ENCODE measurements around the gene MRTFA. TPM values are rescaled to one million over a fixed set of nuclear protein-coding genes. Genes with fewer than 3 reads are reported as not detected.
"Not testable (repeated sequence)": the region's sequence is repeated elsewhere in the genome, so short reads cannot be mapped to it uniquely, and the experiment has no call there.

Gene MRTFA
- total RNA-seq, 1 donor from 2014 or later: 99.3 TPM

GRCh38 chr22:40593460-40594273 is 42.9 kb downstream of the MRTFA start:
- Histone ChIP-seq H3K27me3 (no peaks in the 10 kb centered on the region), H3K27ac (no peak overlapping the region), H3K4me3 (no peak overlapping the region), H3K36me3 (no peaks in the 10 kb centered on the region), H3K4me1 (peaks cover 3 to 32% of the 10 kb centered on the region in 2 donors), H3K9me3 (no peaks in the 10 kb centered on the region)
- intact Hi-C loops (cut with DNase I): no loop called here
- TF ChIP-seq, protein P1, sequence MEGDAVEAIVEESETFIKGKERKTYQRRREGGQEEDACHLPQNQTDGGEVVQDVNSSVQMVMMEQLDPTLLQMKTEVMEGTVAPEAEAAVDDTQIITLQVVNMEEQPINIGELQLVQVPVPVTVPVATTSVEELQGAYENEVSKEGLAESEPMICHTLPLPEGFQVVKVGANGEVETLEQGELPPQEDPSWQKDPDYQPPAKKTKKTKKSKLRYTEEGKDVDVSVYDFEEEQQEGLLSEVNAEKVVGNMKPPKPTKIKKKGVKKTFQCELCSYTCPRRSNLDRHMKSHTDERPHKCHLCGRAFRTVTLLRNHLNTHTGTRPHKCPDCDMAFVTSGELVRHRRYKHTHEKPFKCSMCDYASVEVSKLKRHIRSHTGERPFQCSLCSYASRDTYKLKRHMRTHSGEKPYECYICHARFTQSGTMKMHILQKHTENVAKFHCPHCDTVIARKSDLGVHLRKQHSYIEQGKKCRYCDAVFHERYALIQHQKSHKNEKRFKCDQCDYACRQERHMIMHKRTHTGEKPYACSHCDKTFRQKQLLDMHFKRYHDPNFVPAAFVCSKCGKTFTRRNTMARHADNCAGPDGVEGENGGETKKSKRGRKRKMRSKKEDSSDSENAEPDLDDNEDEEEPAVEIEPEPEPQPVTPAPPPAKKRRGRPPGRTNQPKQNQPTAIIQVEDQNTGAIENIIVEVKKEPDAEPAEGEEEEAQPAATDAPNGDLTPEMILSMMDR (IDR thresholded peaks at IDR 0.05): no peak
- no peak for DNase-seq (ENCODE audit: low spot score in 2 of 2)

DNA sequence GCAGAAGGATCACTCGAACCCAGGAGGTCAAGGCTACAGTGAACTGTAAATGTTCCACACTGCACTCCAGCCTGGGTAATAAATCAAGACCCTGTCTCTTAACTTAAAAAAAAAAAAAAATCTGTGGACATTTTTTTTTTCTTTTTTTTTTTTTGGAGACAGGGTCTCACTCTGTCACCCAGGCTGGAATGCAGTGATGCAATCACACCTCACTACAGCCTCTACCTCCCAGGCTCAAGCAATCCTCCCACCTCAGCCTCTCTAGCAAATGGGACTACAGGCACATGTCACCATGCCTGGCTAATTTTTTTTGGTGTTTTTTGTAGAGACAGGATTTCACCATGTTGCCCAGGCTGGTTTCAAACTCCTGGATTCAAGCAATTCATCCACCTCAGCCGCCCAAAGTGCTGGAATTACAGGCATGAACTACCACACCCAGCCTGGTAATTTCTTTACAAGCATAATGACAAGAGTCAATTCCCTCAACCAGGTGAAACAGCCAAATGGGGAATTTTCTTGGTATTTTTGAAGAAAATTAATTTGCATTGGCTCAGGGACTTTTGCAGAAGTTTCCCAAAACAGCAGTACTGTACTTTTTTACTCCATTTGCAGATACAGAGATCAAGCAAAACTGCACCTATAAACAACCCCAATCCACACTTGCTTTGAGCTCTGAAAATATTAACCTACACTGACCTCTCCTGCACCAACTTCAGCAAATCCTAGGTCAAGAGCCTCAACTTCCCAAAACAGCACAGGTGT is 44.0 kb downstream of the MRTFA start:
- intact Hi-C loops (cut with DNase I): no loop called here
- H3K27ac ChIP-seq: no peak overlapping the region
- H3K4me1 ChIP-seq: peaks cover 3 to 21% of the 10 kb centered on the region in 2 donors
- no peak for DNase-seq (ENCODE audit: low spot score in 2 of 2)
- H3K4me3 ChIP-seq: no peak overlapping the region
- H3K9me3 ChIP-seq: no peaks in the 10 kb centered on the region
- no peaks in the 10 kb centered on the region for H3K27me3 ChIP-seq
- H3K36me3 ChIP-seq: no peaks in the 10 kb centered on the region
- TF ChIP-seq, protein P1 (IDR thresholded peaks at IDR 0.05): no peak

- TF ChIP-seq, protein P1 (IDR thresholded peaks at IDR 0.05): no peak
These were observed 47.8 kb downstream of the MRTFA start for GRCh38 chr22:40588726-40589125.

DNA sequence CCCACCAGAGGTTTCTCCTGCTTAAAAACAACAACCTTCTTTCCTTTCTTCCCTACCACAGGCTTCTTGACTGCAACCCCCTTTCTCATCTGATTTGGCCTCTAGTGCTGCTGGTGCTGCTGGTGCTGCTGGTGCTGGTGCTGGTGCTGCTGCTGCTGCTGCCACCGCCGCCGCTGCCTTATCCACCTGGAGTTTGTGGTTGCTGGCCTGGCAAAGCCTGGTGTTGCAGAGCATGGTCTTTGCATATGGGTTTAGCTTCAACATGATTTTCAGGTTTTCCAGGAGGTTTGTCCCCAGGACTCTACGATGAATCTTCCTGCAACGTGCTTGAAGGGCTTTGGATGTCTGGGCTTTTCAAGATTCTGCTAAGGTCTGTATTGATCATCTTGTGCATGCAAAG is 49.7 kb downstream of the MRTFA start:
- intact Hi-C loops (cut with DNase I): no loop called here
- H3K27ac ChIP-seq: no peak overlapping the region
- peaks cover 0 to 3% of the 10 kb centered on the region in 2 donors for H3K4me1 ChIP-seq
- H3K9me3 ChIP-seq: no peaks in the 10 kb centered on the region
- no peak overlapping the region for H3K4me3 ChIP-seq
- DNase-seq (ENCODE audit: low spot score in 2 of 2): no peak
- H3K27me3 ChIP-seq: no peaks in the 10 kb centered on the region
- TF ChIP-seq, protein P1 (IDR thresholded peaks at IDR 0.05): no peak
- peaks cover 0 to 6% of the 10 kb centered on the region in 2 donors for H3K36me3 ChIP-seq

More at GRCh38 chr22:40588726-40589125, 47.8 kb downstream of the MRTFA start:
- H3K27me3 ChIP-seq: no peaks in the 10 kb centered on the region
- H3K36me3 ChIP-seq: peaks cover 0 to 6% of the 10 kb centered on the region in 2 donors
- no peak overlapping the region for H3K27ac ChIP-seq
- no peak overlapping the region for H3K4me3 ChIP-seq
- H3K9me3 ChIP-seq: no peaks in the 10 kb centered on the region
- intact Hi-C loops (cut with DNase I): no loop called here
- DNase-seq (ENCODE audit: low spot score in 2 of 2): no peak
- peaks cover 0 to 8% of the 10 kb centered on the region in 2 donors for H3K4me1 ChIP-seq

GRCh38 chr22:40585310-40585751 is 51.2 kb downstream of the MRTFA start:
- Histone ChIP-seq H3K9me3 (no peaks in the 10 kb centered on the region), H3K36me3 (peaks cover 0 to 6% of the 10 kb centered on the region in 2 donors), H3K27ac (no peak overlapping the region), H3K27me3 (no peaks in the 10 kb centered on the region), H3K4me3 (no peak overlapping the region), H3K4me1 (peaks cover 0 to 3% of the 10 kb centered on the region in 2 donors)
- no peak for DNase-seq (ENCODE audit: low spot score in 2 of 2)
- TF ChIP-seq, protein P1 (IDR thresholded peaks at IDR 0.05): no peak
- intact Hi-C loops (cut with DNase I): no loop called here

DNA sequence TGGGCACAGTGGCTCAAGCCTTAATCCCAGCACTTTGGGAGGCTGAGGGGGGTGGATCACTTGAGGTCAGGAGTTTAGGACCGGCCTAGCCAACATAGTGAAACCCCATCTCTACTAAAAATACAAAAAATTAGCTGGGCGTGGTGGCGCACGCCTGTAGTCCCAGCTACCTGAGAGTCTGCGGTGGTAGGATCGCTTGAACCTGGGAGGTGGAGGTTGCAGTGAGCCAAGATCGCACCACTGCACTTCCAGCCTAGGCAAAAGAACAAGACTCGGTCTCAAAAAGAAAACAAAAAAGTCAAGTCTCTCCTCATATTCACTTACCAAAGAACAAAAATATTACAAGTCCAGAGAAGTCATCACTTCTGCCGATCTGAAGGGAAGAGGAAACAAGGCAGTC is 51.8 kb downstream of the MRTFA start:
- H3K4me3 ChIP-seq; H3K36me3 ChIP-seq; intact Hi-C loops (cut with DNase I); H3K9me3 ChIP-seq; H3K27me3 ChIP-seq; H3K27ac ChIP-seq; DNase-seq (ENCODE audit: low spot score in 2 of 2); H3K4me1 ChIP-seq: not testable (repeated sequence)

Measured in ascending aorta (tissue), 2 donors.